Stimulated activated CD8-positive, alpha-beta memory T cell treated with anti-CD3 and anti-CD28 coated beads, Interleukin-15, amount 100 ng/mL, for 24 hours (primary cell): ENCODE data around the gene ALDH4A1.

Experiments used
- DNase-seq: peaks from one replicate; pipeline ENCODE4 v3.0.0-alpha.2; 2020; ENCODE audit warnings: low read depth

Gene ALDH4A1

GRCh38 chr1:18902523-18903290 lies at the start of gene ALDH4A1:
Gene ALDH4A1 (minus strand): TSS chr1:18902555. CDS start chr1:18902523, 32 bp downstream.
- DNase-seq = peak; percentile 68

- no peak for DNase-seq
Measured at GRCh38 chr1:18951818-18952391, 49.5 kb upstream of the ALDH4A1 start.

GRCh38 chr1:18951416-18951815 lies 49.1 kb upstream of the ALDH4A1 start:
- DNase-seq = no peak

- DNase-seq = no peak
Measured at GRCh38 chr1:18950401-18951026, 48.2 kb upstream of the ALDH4A1 start.

GRCh38 chr1:18949686-18950400 lies 47.5 kb upstream of the ALDH4A1 start:
- DNase-seq = no peak

- no peak for DNase-seq
Measured at GRCh38 chr1:18948913-18949685, 46.7 kb upstream of the ALDH4A1 start.

GRCh38 chr1:18948048-18948912 lies 45.9 kb upstream of the ALDH4A1 start:
- no peak for DNase-seq

GRCh38 chr1:18947570-18947969 lies 45.2 kb upstream of the ALDH4A1 start:
- DNase-seq = no peak

GRCh38 chr1:18946550-18947381 lies 44.4 kb upstream of the ALDH4A1 start:
- DNase-seq = no peak

- DNase-seq = no peak
Measured at GRCh38 chr1:18945401-18945849, 43.1 kb upstream of the ALDH4A1 start.

- DNase-seq = no peak
Measured at GRCh38 chr1:18944810-18945209, 42.5 kb upstream of the ALDH4A1 start.

GRCh38 chr1:18943914-18944572 lies 41.7 kb upstream of the ALDH4A1 start:
- no peak for DNase-seq

GRCh38 chr1:18943162-18943561 lies 40.8 kb upstream of the ALDH4A1 start:
- no peak for DNase-seq

GRCh38 chr1:18942340-18942739 lies 40.0 kb upstream of the ALDH4A1 start:
- DNase-seq = no peak

- no peak for DNase-seq
Measured at GRCh38 chr1:18941221-18942141, 39.1 kb upstream of the ALDH4A1 start.

GRCh38 chr1:18940303-18941020 lies 38.1 kb upstream of the ALDH4A1 start:
- DNase-seq = no peak
